ENCODE measurements around the gene MAGI1.

GRCh38 chr3:65677486-65678010, 361.2 kb downstream of the MAGI1 start:
- TF ChIP-seq L3MBTL2 (conservative IDR thresholded peaks at IDR 0.05), result no peak
- TF ChIP-seq LEF1 (IDR thresholded peaks at IDR 0.05; ENCODE audit: borderline replicate concordance), result no peak

Measured in HEK293T (cell line).